Measurements from ENCODE around the gene TOP1.
"Not testable (repeated sequence)": the region's sequence is repeated elsewhere in the genome, so short reads cannot be mapped to it uniquely, and the experiment has no call there.

TOP1 gene

DNA sequence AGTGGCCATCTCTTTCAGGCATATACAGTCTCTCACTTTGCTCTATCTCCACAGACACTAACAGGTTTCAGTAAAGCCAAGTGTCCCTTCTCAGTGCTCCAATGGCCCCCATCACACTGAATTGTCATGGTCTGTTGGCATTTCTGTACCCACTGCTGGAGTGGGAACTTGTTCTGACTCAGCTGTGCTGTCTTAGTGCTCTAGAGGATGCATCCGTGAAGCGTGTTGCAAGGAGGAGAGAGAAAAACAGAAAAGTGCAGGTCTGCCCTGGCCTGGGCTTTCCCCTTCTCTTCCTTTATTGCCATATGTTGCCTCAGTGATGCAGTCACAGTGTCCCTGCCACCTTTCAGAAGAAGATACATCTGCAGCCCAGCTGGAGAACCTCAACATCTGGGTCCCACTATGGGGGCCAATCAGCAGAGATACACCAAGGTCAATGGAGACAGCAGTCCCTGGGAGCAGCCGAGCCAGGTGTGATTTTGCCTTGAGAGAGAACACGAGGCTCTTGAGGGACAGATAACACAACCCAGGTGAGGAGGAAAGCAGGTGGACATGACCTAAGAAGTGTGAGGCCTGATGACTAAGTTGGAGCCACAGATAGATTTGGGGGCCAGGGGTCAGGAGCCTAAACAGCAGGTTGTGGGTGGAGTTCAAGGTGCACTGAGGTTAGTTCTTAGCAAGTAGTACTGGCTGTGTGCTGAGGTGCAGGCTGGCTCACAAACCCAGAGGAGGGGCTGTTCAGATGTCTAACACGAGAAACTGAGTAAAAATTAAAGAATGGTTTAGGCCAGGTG is 103.2 kb downstream of the TOP1 start:
- DNase-seq (ENCODE audit: low read depth in 3 of 3), result no peak

DNA sequence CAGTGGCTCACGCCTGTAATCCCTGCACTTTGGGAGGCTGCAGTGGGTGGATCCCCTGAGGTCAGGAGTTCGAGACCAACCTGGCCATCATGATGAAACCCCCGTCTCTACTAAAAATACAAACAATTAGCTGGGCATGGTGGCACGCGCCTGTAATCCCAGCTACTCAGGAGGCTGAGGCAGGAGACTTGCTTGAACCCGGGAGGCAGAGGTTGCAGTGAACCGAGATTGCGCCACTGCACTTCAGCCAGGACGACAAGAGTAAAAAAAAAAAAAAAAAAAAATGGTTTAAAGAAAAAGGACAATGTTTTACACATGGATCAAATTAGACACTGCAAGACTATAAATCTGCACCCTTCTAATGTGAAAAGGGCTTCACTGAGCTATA is 103.8 kb downstream of the TOP1 start:
- DNase-seq (ENCODE audit: low read depth in 3 of 3), result not testable (repeated sequence)

DNA sequence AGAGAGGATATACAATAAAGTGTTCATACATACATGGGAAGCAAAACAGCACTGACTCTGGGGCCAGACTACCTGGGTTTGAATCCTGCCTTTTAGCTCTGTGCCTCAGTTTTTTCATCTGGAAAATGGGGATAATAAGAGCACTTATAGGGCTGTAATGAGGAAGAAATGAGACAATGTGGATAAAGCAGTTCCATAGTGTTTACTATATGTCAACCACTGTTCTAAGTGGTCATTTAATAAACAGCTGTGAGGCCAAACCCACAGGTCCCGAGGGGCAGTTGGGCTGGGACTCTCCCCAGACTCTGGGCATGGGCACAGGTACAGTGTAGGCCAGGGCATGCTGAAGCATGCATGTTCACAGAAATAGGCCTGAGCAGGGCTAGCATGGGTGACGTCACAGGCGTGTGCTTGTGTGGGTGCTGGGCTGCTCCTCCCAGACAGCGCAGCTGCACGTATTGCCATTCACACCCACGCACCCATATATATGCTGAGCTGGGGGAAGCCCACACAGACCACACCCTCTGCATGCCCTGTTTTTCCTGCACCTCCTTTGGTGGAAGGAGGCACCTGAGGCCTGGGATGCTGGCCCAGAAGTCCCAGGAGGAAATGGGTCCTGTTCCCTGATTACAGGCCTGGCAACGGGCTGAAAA is 105.2 kb downstream of the TOP1 start:
- peak in 2 of 3 experiments; percentile 47 to 55 for DNase-seq (ENCODE audit: low read depth in 3 of 3)

DNA sequence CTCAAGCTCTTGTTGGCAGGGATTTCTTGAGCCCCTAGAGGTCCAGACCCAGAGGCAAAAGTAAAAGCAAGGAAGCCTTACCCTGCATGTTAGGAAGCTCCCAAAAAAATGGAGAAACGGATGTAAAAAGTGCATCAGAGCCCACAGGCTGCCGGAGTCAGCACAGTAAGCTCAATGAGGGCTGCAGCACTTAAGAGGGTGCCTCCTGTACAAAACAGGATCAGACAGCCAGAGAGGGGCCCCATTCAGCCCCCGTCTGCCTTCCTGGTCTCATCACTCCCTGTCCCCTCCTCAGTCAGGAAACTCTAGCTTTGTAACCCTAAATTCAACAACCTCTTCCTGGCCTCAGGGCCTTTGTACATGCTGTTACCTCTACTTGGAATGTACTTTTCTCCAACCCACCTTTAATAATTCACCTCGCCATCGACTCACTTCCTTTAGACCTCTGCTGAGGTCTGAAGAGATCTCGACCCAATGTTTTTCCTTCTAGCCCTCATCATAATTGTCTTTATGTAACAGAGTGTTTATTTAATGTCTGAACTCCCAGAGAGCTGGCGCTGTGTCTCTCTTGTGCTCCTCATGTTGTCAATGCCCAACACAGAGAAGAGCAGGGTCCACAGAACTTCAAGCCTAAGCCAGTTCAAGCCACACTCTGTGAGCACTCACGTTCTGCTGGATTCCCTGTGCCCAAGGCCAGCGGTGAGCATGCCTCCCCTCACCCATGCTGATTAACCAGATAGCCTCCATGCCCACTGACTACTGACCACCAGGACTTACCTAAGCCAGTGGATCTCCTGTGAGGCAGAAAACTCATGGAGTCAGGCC is 106.0 kb downstream of the TOP1 start:
- DNase-seq (ENCODE audit: low read depth in 3 of 3), result no peak

DNA sequence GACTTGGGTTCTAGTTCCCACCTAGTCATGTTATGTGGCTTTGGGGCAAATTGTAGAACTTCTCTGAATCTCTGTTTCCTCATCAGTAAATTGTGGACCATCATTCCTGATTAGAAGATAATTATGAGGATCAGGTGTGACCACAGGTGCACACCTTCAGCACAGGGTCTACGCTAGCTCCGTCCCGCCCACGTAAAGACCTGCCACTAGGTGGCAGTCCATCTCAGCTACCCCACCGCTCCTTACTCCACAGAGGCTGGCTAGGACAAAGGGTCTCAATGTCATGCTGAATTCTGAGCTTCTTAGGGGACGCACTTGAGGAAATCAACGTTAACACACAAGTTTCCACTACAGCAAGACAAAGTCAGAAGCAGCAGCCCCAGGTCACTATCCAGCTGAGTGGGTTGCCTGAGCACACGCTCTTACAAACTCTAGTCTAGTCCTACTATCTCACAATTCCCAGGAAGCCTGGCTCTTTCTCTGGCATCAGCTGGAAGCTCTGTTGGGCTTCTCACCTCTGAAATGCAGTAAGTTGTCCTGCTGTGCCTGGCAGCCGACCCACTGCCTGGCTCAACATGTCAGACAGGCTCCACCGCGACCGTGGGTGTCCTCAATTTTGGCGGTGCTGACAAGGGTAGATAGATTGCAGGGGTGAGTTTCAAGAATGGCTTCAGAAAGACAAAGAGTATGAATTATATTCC is 106.7 kb downstream of the TOP1 start:
- peak in 2 of 3 experiments; percentile 42 to 46 for DNase-seq (ENCODE audit: low read depth in 3 of 3)

DNA sequence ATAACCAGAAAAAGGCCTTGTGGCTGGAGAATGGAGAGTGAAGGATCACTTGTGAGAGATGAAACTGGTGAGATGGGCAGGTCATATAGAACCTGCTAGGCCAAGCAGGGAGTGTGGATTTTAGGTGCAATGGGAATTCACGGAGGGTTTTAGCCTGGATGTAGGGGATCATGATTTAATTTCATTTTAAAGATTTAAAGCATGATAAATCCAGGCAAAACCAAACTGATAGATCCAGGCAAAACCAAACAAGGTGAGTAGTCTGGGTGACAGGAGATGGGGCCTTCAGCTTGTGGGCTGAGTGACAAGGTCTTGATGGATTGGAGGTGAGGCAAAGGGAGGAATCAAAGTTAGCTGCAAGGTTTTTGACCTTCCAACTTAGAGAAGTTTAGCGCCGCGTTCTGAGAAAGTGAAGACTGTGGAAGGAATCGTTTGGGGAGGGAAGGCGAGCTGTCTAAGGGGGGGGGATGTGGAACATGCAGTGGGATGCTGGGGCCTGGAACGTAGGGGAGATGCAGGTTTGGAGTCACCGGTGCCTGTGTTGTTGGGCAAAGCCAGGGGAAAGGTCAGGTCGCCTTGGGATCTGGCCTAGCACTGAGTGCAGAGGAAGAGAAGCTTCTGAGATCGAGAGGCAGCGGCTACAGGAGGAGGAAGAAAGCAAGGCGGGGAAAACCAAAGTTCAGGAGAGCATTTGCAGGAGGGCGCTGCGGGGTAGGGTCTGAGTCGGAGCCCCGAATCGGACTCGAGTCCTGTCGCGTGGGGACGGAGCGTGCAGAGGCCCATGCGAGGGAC is 107.5 kb downstream of the TOP1 start:
- DNase-seq (ENCODE audit: low read depth in 3 of 3), result no peak

DNA sequence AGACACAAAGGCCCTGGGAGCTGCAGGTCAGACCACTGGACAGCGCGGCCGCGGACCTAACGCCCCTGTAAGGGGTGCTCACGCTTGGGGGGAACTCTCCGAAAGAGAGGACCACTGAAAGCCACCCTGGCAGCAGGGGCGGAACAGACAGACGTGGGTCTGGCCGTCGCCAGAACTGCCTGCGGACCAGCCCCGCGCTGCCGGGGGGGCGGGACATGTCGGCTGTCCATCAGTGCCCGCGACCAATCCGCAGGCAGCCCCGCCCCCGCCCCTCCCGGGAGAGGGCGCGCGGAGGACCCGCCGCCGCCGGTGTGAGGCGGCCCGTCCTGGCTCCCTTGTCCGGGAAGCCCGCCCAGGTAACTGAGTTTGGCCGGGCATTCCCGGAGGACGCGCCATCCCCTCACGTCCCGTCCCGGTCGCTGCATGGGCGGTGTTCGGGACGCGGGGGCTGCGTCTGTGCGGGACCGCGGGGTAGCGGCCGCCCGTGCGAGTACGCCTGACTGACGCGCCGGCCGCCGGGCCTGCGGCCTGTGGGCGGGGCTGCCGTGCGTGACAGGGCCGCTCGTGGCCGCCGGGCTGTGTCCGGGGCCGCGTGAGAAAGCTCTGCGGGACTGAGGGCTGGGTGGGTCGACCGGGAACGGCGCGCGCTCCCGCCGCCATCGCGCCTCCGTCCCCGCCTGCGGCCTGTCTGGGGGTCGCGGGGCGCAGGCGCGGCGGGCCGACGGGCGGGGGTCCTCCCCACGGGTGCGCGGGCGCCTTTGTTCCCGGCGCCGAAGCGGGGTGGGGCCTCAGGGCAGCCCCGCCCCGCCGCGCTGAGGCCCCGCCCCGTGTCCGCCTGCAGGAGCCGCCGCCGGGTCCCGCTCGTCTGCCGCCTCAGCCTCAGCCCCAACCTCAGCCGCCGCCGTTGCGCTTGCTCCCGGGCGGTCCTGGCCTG is 108.3 kb downstream of the TOP1 start, which contains the start of gene PLCG1:
PLCG1 (plus strand) TSS at position 864 of the 934 bp plus-strand sequence. CDS start 99 bp downstream, outside the sequence.
- peak; percentile 66 to 82 (median 77) for DNase-seq (ENCODE audit: low read depth in 3 of 3)

DNA sequence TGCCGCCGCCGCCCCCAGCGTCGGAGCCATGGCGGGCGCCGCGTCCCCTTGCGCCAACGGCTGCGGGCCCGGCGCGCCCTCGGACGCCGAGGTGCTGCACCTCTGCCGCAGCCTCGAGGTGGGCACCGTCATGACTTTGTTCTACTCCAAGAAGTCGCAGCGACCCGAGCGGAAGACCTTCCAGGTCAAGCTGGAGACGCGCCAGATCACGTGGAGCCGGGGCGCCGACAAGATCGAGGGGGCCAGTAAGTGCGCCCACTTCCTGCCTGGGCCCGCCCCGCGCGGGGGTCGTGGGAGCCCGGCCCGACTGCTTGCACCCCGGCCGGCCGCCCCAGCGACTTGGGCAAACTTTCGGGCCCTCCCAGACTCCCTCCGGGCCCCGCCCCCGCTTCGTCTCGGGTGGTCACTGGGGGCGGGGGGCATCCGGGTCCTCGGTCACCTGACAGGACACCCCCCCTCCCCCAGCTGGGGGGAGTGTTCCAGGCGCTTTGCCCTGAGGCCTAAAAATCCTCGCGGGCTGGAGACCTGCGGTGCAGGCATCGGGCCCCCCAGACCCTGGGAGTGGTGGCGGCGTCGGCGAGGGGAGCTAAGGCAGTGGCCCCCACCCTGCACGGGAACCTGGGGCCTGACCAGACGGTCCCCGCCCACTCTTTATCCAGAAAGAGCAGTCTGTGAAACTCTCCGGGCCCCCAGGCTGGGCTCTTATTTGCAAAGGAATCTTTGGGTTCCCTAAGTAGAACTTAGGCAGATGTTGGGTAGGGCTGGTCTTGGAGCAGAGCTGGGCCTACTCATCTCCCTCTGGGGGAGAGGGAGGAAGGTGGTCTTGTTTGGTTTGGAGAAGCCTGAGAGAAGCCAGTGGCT is 109.2 kb downstream of the TOP1 start:
- peak in 2 of 3 experiments; percentile 27 to 29 for DNase-seq (ENCODE audit: low read depth in 3 of 3)

DNA sequence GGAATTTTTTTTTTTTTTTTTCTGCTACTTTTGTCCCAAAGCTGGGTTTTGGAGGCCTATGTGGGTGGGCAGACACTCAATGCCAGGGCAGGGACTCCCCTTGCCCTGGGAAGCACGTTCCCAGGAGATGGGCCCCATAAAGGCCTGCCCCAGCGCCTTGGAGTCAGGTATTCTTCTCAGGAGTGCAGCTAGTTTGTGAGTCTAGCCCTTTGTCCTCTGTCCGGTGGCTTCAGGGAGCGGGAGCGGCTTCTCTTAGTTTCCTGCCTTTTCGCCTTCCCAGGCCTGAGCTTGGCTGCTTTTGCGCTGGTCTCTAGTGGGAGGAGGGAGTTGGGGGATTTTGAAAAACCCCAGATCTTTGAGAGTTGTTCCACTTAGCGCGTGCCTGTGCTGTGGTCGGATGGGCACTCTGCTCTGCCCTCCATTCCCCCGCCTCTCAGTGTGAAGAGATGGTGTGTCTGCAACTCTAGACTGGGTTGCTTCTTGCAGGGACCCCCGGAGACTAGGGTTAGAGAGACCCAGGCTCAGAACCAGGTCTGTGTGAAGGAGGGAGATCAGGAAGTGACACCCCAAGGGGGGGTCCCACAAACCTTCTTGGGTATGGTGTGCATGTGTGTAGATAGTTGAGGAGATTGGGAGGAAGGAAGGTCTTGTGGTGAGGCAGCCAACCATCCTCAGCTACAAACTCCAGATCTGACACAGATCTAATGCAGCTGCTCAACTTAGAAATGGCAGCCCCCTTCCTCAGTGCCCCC is 110.0 kb downstream of the TOP1 start:
- DNase-seq (ENCODE audit: low read depth in 3 of 3), result no peak

DNA sequence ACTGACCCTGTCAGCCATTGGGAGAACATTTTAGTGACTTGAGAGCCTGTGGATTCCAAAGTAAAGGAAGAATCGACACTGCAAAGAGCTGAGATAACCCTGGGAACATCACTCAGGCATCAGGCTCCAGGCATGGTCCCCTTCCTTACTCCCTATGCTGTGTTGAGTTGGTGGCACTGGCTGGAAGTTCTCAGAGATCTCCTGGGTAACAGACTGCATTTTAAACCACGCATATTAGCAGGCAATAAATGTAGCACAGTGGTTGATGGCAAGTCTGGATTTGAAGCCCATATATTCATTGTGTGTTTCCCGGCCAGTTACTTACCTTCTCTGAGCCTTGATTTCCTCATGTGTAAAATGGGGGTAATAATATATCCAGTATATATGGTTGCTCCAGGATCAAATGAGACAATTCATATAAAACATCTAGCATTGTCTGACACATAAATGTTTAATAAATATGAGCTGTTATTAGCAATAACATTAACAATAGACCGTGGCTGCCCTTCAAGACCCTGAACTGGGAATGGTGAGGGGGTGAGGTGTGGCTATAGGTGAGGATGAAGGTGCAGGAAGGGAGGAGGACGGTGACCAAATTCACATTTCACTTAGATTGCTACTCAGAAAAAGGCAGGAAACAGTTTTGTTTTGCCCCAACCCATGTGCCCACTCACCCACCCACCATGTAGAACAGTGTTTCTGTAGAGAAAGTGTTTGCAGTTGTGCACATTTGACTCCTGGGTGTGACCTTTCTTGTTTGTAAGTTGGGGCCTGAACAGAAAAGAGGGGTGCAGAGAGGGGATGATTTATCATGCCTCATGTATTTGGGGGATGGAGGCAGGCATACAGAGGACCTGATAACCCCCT is 110.8 kb downstream of the TOP1 start:
- DNase-seq (ENCODE audit: low read depth in 3 of 3), result no peak

DNA sequence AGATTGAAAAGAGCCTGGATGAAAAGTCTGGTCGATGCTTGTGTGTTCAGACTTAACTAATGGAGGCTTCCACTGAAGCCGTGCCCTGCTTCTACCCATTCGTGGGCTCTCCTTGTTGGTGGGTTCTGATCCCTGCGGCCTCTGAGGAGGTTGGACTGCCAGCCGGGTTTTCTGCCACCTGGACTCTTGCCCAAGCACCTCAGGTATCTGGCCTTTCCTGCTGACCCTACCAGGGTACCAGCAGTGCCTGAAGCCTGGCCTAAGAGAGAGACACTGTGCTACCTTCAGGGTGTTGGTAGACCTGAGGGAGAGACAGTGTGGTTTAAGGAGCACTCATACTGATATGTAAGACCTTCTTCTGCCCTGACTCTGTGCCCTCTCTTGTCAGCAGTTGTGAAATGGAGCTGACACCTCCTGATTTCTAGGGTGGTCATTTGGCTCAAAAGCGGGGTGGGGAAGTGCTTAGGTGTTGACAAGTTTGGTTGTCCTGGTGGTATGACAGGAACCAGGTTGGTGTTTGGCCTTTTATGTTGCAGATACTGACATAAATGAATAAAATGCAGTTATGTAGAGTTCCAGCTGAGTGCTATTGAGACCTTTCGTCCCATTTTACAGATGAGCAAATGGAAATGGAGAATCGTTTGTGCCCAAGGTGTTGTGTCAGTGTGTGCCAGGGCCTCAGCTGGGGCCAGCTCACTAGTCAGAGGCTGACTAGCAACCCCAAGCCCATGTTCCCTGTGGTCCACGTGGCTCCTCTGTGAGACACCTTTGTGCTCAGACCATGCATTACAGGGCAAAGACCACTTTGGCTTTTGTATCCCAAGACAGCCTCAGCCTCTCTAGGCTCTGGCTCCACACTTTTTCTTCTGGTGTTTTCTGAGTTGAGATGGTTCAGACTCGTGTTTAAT is 111.9 kb downstream of the TOP1 start:
- DNase-seq (ENCODE audit: low read depth in 3 of 3), result no peak

DNA sequence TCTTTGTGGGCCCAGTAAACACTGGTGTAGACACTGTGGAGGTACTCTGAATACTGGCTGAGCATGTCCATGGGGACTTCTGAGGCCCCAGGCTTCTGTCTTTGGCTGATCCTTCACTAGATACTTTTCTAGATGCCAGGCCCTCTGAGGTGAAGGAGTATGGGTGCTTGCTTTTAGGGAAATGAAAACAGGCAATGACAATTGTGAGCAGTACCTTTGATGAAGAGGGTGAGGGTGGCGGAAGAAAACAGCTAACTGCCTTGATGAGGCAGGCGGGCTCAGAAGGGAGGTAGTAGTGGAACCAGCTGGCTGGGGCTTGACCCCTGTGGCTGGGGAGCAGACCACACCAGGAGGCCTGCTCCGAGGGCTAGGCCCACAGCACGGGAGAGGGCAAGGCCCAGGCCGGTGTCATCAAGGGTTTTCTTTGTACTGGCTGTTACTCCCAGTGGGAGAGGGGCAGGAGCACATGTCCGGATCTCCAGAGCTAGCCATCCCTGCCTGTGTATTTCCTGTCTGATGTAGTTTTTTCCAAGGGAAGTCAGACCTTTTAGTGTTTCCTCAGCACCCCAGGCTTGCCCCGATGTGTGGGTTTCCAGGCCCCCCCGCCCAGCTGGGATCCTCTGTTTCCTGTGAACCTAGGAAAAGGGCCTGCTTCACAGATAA is 112.7 kb downstream of the TOP1 start:
- DNase-seq (ENCODE audit: low read depth in 3 of 3), result no peak

DNA sequence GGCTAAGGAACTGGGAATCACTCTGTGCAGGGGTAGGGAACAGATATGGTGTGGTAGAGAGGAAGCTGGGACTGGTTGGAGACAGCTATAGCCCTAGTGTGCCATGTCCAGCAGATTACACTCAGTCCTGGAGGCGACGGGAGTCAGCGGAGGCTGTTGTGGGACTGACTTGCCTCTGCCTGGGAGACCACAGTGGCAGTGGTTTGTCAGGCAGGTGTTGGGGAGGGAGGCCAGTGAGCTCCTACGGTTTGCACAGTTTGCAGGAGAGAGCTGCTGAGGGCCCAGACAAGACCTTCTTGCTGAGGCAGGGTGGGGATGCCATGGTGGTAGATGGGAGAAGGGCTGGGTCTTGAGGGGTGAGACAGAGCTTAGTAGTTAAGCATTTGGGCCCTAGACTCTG is 113.6 kb downstream of the TOP1 start:
- no peak for DNase-seq (ENCODE audit: low read depth in 3 of 3)

DNA sequence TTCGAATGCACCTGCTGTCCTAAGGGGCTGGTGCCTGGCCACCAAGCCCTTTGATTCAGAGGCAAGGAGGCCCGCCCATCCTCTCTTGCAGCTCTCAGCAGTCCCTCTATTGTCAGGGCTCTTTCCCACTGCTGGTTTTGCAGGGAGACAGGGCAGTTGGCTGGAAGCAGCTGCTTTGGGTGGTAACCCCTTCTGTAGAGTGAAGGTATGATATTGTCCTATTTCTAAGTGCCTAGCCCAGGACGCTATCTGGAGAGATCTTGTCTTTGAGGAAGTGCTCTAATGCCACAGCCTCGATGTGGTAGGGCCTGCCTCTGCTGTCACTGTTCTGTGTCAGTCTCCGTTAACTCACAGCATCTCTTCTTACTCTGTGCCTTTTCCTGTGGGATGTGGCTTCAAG is 114.3 kb downstream of the TOP1 start:
- no peak for DNase-seq (ENCODE audit: low read depth in 3 of 3)

DNA sequence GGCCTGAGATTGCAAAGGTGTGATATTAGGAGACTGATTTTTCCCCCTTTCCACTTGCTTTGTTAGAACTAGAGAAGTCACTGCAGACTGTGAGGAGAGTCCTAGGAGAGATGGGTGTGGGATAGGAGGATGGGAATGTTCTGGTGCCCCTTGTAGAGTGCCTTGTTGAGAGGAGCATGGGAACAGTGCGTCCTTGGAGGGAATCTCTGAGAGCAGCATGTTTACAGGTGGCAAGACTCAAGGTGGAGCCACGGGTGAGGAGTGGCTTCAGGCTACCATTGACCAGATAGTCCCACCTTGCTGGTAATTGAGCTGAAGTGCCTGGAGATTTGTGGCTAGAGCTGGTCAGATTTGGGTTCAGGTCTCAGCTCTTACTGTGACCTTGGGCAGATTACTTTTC is 114.7 kb downstream of the TOP1 start:
- DNase-seq (ENCODE audit: low read depth in 3 of 3), result no peak

DNA sequence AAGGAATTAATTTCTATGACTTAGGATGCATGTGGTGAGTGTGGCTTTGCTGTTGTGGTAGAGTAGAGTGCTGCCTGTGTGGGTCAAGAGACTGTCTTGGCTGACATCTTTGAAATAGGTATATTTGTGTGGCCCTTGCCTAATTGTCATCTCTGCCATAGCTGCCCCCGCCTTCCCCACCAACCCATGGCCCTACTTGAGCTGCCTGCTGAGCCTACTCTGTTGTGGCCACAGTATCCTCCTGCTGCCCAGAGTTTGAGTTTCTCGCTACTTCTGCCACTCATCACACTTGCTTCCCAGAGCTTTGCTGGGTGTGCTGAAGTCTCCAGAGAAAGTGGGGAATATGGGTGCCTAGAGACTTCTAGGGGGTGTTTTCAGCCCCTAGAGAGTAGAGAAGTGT is 116.7 kb downstream of the TOP1 start:
- DNase-seq (ENCODE audit: low read depth in 3 of 3), result no peak
